K562 (cell line): ENCODE data around the gene RTL10. TPM values are rescaled to one million over a fixed set of nuclear protein-coding genes. Genes with fewer than 3 reads are reported as not detected.
A peak's percentile ranks its signal among the peaks of the same experiment; 100 is the strongest.

Source experiments
- ATAC-seq: fragments of 200-7000 bp; cut with Tn5 transposase; 3 replicates; pipeline ENCODE4 v1.9.1; 2020; ENCODE audit warnings: moderate library complexity
- BruUV-seq: library from RNA; stranded (reverse); fragments of 400-500 nt; replicated peaks from 2 replicates; lab custom pipeline; 2021; lab: Mats Ljungman, UMichigan
- CTCF ChIA-PET: fragments of 300-600 bp; formaldehyde crosslinking; extraction: SDS; loops from one replicate; lab custom pipeline; 2021; ENCODE audit warnings: low intra/inter-chr PET ratio; lab: Yijun Ruan, JAX
- POLR2A ChIA-PET: fragments of 300-600, 350-650 bp; sonication (Branson Sonifier 250); formaldehyde crosslinking; extraction: SDS; loops from one replicate; lab custom pipeline; 2021; ENCODE audit warnings: antibody characterized with exemption, inconsistent platforms; lab: Yijun Ruan, JAX
- DNase-seq, 4 experiments: peaks; one replicate each; pipeline versions ENCODE4 v3.0.0 to v3.0.0-alpha.2; 2011 to 2018; ENCODE audit warnings: low spot score in 3 of 4, mixed read lengths in 3 of 4; ENCODE audit errors: extremely low read depth in 1 of 4
- FAIRE-seq: peaks from 2 replicates; lab custom pipeline; 2011; peaks lifted over from hg19 to GRCh38; lab: Jason Lieb, UNC
- H2AFZ ChIP-seq: 2 replicates; pipeline ENCODE4 v1.6.0; 2011; ENCODE audit warnings: low read depth, low read length, control low read depth, inconsistent platforms
- H3K27ac ChIP-seq: fragments of 200-600 bp; 3 replicates; pipeline ENCODE4 v1.8.0; 2011; ENCODE audit warnings: low read depth, mild to moderate bottlenecking, control low read depth, inconsistent platforms, low read length, moderate library complexity, mixed read lengths; ENCODE audit errors: extremely low read depth
- H3K27me3 ChIP-seq, 2 experiments: fragments of 300-600 bp in 1 of 2; 2 replicates in 1 of 2; 3 replicates in 1 of 2; pipeline versions ENCODE4 v1.6.0 to v1.8.0; 2011; ENCODE audit warnings: inconsistent platforms in 2 of 2, low read length in 2 of 2, mild to moderate bottlenecking in 1 of 2, mixed read lengths in 1 of 2, moderate library complexity in 1 of 2; ENCODE audit not compliant: control insufficient read depth in 2 of 2, insufficient read depth in 2 of 2
- H3K36me3 ChIP-seq: fragments of 300-600 bp; 3 replicates; pipeline ENCODE4 v1.8.0; 2011; ENCODE audit warnings: mild to moderate bottlenecking, low read length, inconsistent platforms; ENCODE audit not compliant: control insufficient read depth, insufficient read depth
- H3K4me1 ChIP-seq, 2 experiments: fragments of 200-600 bp in 1 of 2; replicated peaks in 1 of 2; 2 replicates in 1 of 2; 3 replicates in 1 of 2; pipeline versions ENCODE4 v1.5.1 to v1.8.0; 2011; ENCODE audit warnings: inconsistent platforms in 2 of 2, low read length in 2 of 2, mild to moderate bottlenecking in 1 of 2, mixed read lengths in 1 of 2, moderate library complexity in 1 of 2; ENCODE audit not compliant: control insufficient read depth in 2 of 2, insufficient read depth in 2 of 2
- H3K4me2 ChIP-seq: 2 replicates; pipeline ENCODE4 v1.6.1; 2011; ENCODE audit warnings: low read length, control low read depth, inconsistent platforms, mixed read lengths; ENCODE audit not compliant: insufficient read depth
- H3K4me3 ChIP-seq: fragments of 200-600 bp; sonication (generic), shearing (Covaris generic); 2 replicates; pipeline ENCODE4 v1.5.1; 2016; ENCODE audit warnings: control low read depth, inconsistent platforms
- H3K79me2 ChIP-seq: fragments of 200-600 bp; 3 replicates; pipeline ENCODE4 v1.8.0; 2011; ENCODE audit warnings: low read length, inconsistent platforms; ENCODE audit not compliant: control insufficient read depth, insufficient read depth
- H3K9ac ChIP-seq, 2 experiments: 2 replicates each; pipeline versions ENCODE4 v1.6.0 to v1.6.1; 2011; ENCODE audit warnings: low read depth in 2 of 2, low read length in 2 of 2, control low read depth in 1 of 2, inconsistent platforms in 1 of 2, mild to moderate bottlenecking in 1 of 2, mixed read lengths in 1 of 2; ENCODE audit not compliant: insufficient read depth in 1 of 2
- H3K9me1 ChIP-seq: one replicate; pipeline ENCODE4 v1.6.0; 2011; ENCODE audit warnings: inconsistent platforms, mild to moderate bottlenecking, low read length, moderate library complexity; ENCODE audit not compliant: control insufficient read depth, insufficient read depth
- H3K9me3 ChIP-seq: replicated peaks from 2 replicates; pipeline ENCODE4 v1.5.1; 2011; ENCODE audit warnings: low read depth, low read length, inconsistent platforms; ENCODE audit not compliant: control insufficient read depth, insufficient read depth
- H4K20me1 ChIP-seq: replicated peaks from 2 replicates; pipeline ENCODE4 v1.6.1; 2011; ENCODE audit warnings: low read length, inconsistent platforms, mixed read lengths; ENCODE audit not compliant: control insufficient read depth, insufficient read depth
- CTCF ChIP-seq, 3 experiments: IDR thresholded peaks in 2 of 3; conservative IDR thresholded peaks in 1 of 3; 2 replicates each; pipeline ENCODE4 v1.5.1; 2011 to 2012; ENCODE audit warnings: low read length in 3 of 3, mild to moderate bottlenecking in 3 of 3, control low read depth in 2 of 3, improper control_type of control experiment in 1 of 3, inconsistent platforms in 1 of 3, low read depth in 1 of 3, mixed read lengths in 1 of 3, moderate library complexity in 1 of 3; ENCODE audit not compliant: insufficient read depth in 2 of 3
- ETV5 ChIP-seq: sonication (generic); formaldehyde crosslinking; IDR thresholded peaks from 2 replicates; pipeline ENCODE4 v1.4.0; 2020; ENCODE audit warnings: low read depth, mild to moderate bottlenecking, missing genetic modification reagents
- FOXJ3 ChIP-seq: sonication (generic); formaldehyde crosslinking; IDR thresholded peaks from 2 replicates; pipeline ENCODE4 v1.4.0; 2020; ENCODE audit warnings: mild to moderate bottlenecking, missing genetic modification reagents
- GATAD2B ChIP-seq: fragments of 450-650 bp; IDR thresholded peaks from 2 replicates; pipeline ENCODE4 v1.6.1; 2017; ENCODE audit warnings: mild to moderate bottlenecking, borderline replicate concordance
- HMGN3 ChIP-seq: IDR thresholded peaks from 2 replicates; pipeline ENCODE4 v1.6.1; 2011; ENCODE audit warnings: borderline replicate concordance, low read depth, mild to moderate bottlenecking, mixed read lengths, low read length; ENCODE audit not compliant: insufficient read length; ENCODE audit errors: extremely low read depth
- HOMEZ ChIP-seq: fragments of 250-450 bp; sonication (Bioruptor Pico); IDR thresholded peaks from 2 replicates; pipeline ENCODE4 v1.4.0; 2020; ENCODE audit warnings: mild to moderate bottlenecking, moderate library complexity
- KLF1 ChIP-seq: fragments of 450-650 bp; IDR thresholded peaks from 2 replicates; pipeline ENCODE4 v1.6.1; 2016; ENCODE audit warnings: missing genetic modification characterization, missing compliant biosample characterization
- POLR2A ChIP-seq: fragments of 450-650 bp; conservative IDR thresholded peaks from 2 replicates; pipeline ENCODE4 v1.6.1; 2016
- PREB ChIP-seq: sonication (generic); formaldehyde crosslinking; IDR thresholded peaks from 2 replicates; pipeline ENCODE4 v1.8.1; 2023; ENCODE audit warnings: mild to moderate bottlenecking, missing genetic modification reagents
- PRPF4 ChIP-seq: fragments of 200-400 bp; formaldehyde crosslinking; IDR thresholded peaks from one replicate; pipeline ENCODE4 v1.6.1; 2017; ENCODE audit warnings: low read length, low read depth, mild to moderate bottlenecking; ENCODE audit not compliant: insufficient read depth, poor library complexity, severe bottlenecking
- RBBP5 ChIP-seq: fragments of 200-600 bp; sonication (generic); IDR thresholded peaks from 2 replicates; pipeline ENCODE4 v1.6.1; 2012; ENCODE audit warnings: borderline replicate concordance, mild to moderate bottlenecking, low read length, control low read depth, inconsistent platforms; ENCODE audit not compliant: insufficient read depth, poor library complexity, severe bottlenecking
- SOX6 ChIP-seq: fragments of 450-650 bp; IDR thresholded peaks from 2 replicates; pipeline ENCODE4 v1.6.1; 2014; ENCODE audit warnings: mild to moderate bottlenecking
- WGBS: fragments of 100-300 bp; shearing (Covaris generic); methylation state at CpG from one replicate; pipeline ENCODE4 v1.1.6; 2016; ENCODE audit warnings: low coverage, mixed read lengths; ENCODE audit not compliant: insufficient coverage; ENCODE audit errors: missing lambda C conversion rate; 5-methylcytosine and 5-hydroxymethylcytosine counted together
- in situ Hi-C: fragments of 300-500 bp; cut with MboI; formaldehyde crosslinking; loops from 4 replicates; pipeline ENCODE4 v1.15.0; 2018; ENCODE audit warnings: inconsistent platforms, mixed read lengths
- intact Hi-C: fragments of 100-400 bp; cut with micrococcal nuclease; formaldehyde crosslinking; loops from 2 replicates; pipeline ENCODE4 v1.14.2; 2022
- polyA plus RNA-seq, 8 experiments: library from polyadenylated mRNA; depleted of rRNA in 4 of 8; stranded (reverse) in 5 of 8; unstranded in 3 of 8; fragments of >200 nt; fragmentation: Nextera tagmentation in 2 of 8; fragmentation: Illumina TruSeq in 1 of 8; extraction: Ambion mirVana in 2 of 8; extraction: Trizol in 1 of 8; gene quantifications; 2 replicates each; pipeline versions ENCODE4 v1.2.1 to v1.2.3, GENCODE V29; 2011 to 2014; ENCODE audit warnings: inconsistent platforms in 1 of 8, missing spikeins in 1 of 8
- total RNA-seq, 7 experiments: library from RNA; depleted of rRNA in 6 of 7; stranded (reverse); fragments of >200 nt in 6 of 7; fragmentation: Illumina TruSeq in 2 of 7; extraction: Trizol in 2 of 7; gene quantifications; 2 replicates each; pipeline versions ENCODE4 v1.2.1 to v1.2.3, GENCODE V29; 2011 to 2021; ENCODE audit warnings: low replicate concordance in 1 of 7

Gene RTL10
- total and polyA plus RNA-seq, 9 of the 15 experiments (the other 6 are each of a cell fraction or from before 2014, with no cell fraction given): 19.8 to 75.5 (median 32.5) TPM

GRCh38 chr22:19820880-19821522 is 33.7 kb downstream of the RTL10 start:
- Histone ChIP-seq H3K9me1 (peaks cover 3% of the 10 kb centered on the region), H3K4me2 (no peak overlapping the region), H3K4me1 (peaks cover 5 to 76% of the 10 kb centered on the region in 2 experiments; a peak in 4 of 5 replicates), H3K27me3 (no peaks in the 10 kb centered on the region), H3K4me3 (no peak overlapping the region), H3K36me3 (no peaks in the 10 kb centered on the region; the same call in 2 of the 3 replicates), H3K9me3 (no peaks in the 10 kb centered on the region), H4K20me1 (no peaks in the 10 kb centered on the region; the same call in 1 of the 2 replicates), H3K79me2 (no peaks in the 10 kb centered on the region), H3K9ac (peak overlapping the region in 1 of 2 experiments; percentile 61; a peak in 2 of 4 replicates), H2AFZ (no peak overlapping the region), H3K27ac (no peak overlapping the region)
- ATAC-seq (peak; percentile 8; the same call in 1 of the 3 replicates), FAIRE-seq (no peak), DNase-seq (no peak)
- in situ Hi-C loops: no loop called here
- 72% methylated on average over 18 of the region's 18 CpGs for WGBS
- ChIA-PET POLR2A (interaction anchor here (0.6 to 16.0 kb wide), 9 partner anchors 10 to 1014 kb away, joined by 3 to 247 read pairs (median 3); no protein-coding TSS in a partner anchor), CTCF (interaction anchor here (1.1 kb wide), 1 partner anchor 89 kb away, joined by 5 read pairs; no protein-coding TSS in a partner anchor)
- intact Hi-C loops: no loop called here
- no TSS peak for BruUV-seq
- TF ChIP-seq CTCF (IDR thresholded peaks at IDR 0.05 in 2 of 3, conservative IDR thresholded peaks at IDR 0.05 in 1 of 3; ENCODE audit: insufficient read depth in 2 of 3, low read depth in 1 of 3, low read length in 3 of 3) (peak; percentile 43 to 57 (median 56); a peak in 5 of 6 replicates), POLR2A (no peak), HMGN3 (peak; percentile 73), FOXJ3 (CRISPR knock-in tag) (no peak), KLF1 (tag) (0 out of 2 replicates have a peak, but pooled peaks have one; percentile 13), HOMEZ (no peak), ETV5 (no peak), PRPF4 (no peak), PREB (CRISPR knock-in tag) (no peak), GATAD2B (no peak), RBBP5 (peak; percentile 13), SOX6 (no peak)
